8988T (cell line): ENCODE results near the gene MAP1B.

Source experiments
- DNase-seq: peaks from one replicate; pipeline ENCODE4 v3.0.0; 2011

Gene MAP1B

DNA sequence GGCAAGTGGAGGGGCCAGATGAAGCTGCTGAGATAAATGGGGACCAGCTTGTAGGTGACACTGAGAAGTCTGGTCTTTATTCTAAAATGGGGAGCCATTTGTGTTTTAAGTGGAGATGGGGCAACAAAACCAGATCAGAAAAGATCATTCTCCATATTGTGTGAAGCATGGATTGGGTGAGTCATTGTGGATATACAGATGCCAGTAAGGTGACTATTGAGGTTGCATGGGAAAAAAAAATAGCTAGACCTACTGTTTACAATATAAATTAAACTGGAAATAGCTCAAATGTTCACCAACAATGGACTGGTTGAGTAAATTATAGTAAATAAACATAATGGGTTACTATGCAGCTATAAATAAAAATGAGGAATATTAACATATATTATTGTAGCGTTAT, 5.4 kb upstream of the MAP1B start:
- DNase-seq, result no peak

DNA sequence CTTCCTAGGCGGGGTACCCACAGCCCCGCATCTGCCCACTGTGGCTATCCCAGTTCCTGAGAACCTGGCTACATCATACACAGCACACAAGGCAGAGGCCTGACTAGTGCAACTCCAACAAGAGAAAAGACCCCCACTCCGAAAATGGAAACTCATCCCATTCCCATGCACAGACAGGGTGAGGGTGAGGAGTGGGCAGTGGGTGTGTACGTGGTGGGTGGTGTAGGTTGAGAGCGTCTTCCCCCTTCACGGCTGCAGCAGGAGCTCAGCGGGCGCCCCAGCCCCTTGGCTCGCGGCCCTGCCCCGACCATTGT, 501 bp upstream of the MAP1B start:
- DNase-seq, result no peak

DNA sequence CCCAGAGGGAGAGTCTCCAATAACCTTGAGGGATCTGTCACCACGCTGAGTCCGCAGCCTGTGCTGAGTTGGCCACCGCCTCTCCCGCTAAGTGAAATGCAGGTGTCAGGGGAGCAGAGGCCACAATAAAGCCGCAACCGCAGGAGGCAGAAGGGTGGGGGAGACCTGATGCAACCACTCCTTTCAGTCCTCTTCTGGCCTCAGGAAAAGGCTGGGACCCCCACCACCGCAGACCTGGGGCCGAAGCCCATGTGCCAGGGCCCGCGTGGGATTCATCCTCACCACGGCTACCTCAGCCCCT, 576 bp downstream of the MAP1B start:
- DNase-seq, result peak; percentile 38

DNA sequence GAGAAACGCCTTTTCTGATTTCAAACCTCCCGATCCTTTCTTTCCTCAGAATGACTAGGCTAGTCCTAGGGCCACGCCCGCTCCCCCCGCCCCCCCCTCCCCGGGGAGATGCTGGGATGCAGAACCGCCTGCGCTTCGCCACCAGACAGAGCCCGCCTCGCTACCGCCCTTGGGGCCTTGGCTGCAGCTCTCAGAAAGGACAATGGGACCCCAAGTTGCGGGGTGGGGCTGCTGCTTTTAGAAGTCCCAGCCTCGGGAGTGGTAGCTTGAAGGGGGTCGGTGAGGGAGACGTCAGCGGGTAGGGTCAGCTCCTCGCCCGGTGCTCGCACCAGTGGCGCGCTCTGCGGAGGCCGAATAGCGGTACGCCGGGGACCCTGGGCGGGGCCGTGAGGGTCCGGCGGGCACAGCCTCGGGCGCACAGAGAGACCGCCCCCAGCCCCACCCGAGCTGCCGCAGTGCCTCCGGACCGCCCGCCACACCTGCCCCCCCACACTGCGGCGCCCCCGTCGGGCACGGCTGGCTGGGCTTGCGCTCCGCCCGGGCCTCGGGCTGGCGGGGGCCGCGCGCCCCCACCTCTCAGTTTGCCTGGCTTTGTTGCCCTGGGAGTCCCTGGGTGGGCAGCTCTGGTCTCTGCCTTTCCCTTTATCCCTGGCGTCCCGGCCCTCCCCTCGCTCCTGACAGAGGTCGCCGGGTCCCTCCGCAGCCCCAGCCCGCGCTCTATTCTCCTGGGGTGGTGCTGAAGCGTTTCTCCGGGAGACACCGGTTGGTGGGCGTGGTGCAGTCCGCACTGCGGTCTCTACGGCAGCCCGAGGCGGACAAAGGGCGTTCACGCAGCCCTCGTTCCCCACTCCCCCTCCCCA, 1.2 kb downstream of the MAP1B start:
- peak; percentile 63 for DNase-seq

DNA sequence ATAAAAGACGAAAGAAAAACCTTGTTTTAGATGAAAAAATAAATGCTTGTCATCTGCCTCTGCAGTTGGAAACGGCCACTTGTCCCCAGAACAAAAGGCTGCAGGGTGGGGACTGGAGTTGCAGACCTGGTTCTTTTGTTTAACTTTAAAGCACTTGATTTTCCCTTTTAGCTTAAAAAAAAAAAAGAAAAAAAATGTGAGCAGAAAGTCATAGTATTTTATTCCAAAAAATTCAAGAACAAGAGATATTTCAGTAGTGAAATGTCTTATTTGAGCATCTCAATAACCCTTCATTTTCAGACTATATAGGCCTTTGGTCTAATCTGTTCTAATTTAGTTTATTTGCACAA, 1.8 kb downstream of the MAP1B start:
- no peak for DNase-seq

DNA sequence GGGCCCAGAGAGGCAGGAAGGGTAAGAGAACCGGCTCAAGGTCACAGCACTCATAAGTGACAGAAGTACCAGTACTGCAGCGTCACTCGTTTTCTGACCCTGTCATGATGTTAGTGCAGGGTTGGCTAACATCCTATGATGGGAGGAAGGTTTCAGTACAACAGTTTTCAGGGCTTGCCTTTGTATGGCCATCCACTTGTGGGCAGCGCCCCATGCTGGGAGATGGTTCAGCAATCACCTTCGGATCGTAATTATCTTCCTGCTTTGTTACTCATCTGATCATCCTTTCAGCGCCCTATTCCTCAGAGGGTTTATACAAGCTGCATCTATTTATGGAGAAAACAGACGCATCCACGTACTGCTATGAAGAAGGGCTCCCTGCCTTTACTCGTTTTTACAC, 2.4 kb downstream of the MAP1B start:
- DNase-seq, result no peak

DNA sequence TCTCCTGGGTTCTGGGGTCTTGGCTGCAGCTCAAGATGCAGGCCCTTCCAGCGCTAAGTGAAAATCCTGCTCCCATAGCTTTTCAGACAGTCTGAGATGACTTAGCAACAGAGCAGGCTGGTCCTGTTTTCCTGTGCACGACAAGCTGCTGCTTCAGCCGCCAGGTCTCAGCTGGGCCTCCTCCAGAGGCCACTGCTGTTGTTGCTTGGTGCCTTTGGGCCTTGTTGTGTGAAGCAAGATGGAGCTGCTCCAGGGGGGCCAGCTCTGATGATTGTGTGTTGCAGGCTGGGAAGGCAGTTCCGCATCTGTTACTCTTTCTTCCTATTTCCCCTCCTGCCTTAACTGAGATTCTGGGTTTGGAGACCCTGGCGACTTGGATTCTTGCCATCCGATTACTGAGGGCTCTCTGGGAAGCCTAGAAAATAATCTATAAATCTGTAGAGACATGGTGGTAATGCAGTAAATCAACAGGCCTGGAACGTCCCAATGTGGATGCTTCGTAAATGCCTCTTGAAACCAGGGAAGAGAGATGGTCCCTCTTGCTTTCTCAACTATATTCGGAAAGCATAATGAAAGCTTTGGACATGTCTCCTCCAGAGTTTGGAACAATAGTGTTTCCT, 3.2 kb downstream of the MAP1B start:
- no peak for DNase-seq

DNA sequence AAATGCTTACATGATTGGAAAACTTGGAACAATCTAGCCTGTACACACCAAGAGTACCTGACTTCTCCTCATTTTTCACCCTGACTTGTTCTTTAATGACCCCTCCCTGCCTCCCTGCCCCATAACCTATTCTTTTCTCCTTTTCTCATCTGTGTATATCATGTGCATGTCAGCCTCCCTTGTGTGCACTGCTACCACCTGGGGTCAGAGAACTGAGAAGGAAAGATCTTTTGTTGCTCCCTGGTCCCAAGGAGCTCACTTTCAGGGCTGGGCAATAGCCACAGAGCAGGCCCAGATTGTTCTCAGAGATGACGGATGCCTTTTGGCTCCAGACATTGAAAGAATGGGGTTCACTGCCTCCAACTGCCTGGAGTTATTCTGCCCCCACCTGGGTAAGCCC, 5.1 kb downstream of the MAP1B start:
- no peak for DNase-seq

DNA sequence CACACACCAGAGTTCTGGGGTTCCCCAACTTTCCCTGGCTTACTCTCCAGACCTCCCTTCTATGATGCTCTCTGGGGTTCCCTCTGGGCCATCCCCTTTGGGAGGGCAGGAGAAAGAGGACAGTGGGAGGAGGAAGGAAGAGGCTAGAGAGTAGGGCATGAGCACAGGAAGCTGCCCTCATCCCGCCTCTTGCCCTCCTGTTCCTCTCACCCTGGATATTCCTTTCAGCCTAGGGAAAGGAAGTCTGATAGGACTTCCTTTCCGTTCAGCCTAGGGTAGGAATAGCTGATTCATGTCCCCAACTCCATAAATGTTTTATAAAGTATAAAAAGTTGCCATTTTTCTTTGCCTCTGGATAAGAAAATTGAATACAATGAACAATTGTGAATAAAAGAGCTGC, 7.4 kb downstream of the MAP1B start:
- no peak for DNase-seq

DNA sequence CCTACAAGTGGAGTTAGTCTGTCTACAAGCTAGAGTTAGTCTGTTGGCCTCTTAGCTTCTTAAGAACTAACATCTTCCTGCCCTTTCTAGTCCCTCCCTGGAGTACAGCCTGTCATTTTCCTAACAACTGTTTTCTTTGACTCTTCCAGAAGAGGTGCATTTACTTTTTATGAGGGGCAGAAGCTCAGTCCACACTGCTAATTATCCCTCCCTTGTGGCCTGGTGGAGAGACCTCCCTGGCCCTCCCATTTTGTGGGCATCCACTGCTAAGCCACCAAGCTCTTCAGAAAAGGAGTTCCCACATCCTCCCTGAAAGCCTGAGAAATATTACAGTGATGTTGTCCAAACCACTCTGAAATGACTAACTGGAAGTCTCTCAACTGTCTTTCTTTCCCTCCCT, 8.0 kb downstream of the MAP1B start:
- DNase-seq, result no peak

DNA sequence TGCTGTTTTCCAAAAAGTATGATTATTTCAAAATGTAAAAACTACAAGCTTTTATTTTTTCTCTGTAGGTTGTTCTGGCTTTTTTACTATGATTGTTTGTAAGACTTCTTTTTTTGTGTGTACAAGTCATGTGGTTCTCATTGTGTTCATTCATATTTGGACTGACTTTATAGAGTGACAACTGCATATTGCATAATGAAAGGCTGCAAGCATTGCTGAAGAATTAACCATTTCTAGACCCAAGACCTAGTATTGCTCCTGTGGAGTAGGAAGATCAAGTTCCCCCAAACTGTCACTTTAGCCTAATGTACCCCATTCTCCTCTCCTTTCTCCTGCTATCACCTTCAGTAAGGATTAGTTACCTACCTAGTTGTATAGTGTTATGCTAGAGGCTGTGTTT, 10.0 kb downstream of the MAP1B start:
- no peak for DNase-seq

DNA sequence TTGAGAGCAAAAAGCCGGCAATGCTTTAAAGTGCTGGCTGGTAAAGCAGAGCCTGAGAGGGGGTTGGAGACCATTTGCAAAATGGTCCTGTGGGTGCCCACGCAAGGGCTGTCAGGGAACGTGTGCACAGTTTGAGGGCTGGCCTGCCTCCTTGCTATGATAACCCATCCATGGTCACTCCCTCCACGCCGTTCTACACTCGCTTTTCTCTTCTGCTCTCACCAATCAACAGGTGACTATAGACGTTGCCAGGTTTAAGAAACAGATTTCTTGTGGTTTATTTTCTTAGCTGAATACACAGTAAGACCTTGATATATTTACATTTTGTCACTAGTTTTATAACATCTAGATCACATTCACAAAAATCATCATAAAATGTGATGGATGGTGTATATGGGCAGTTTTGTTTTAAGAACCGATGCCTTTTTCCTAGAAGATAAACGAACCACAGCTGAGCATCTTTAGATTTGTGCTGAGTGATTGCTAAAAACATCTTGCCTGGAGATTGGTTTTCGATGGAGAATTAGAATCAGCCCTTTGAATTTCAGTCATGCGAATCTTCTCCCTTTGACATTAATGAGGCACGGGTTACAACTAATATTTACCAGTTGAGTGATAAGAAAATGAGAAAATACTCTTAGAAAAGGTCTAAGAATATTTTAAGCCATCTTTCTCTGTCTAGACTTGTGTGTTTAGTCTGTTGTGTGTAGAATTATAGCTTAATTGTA, 13.9 kb downstream of the MAP1B start:
- DNase-seq, result no peak

DNA sequence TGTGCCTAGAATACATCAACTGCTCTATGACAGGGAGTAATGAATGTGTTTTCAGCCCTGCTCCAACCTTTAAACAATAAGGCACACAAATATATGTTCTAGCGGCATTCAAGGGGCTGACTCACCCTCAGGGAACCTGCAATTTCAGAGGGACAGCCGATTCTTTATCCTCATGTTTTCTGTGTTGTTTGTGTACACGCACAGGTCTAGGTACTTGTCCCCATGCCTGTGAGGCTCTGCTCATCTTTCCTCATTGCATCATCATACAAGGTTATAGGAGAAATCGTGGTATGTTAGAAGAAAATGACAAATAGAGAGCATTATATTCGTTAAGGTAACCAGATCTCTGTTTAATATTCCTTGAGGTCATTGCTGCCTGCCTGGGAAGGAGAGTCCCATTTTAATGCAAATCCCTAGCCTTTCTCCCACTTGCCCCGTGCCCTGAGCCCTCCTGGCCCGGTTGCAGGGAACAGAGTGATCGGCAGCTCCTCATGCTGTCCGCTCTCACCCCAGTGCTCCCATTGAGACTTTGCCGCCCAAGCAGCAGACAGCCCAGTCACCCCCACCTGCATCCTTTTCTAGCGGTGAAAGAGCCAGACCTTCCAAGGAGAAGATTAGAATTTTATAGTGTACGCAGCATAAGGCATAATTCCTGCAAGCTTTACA, 14.6 kb downstream of the MAP1B start:
- DNase-seq, result no peak

DNA sequence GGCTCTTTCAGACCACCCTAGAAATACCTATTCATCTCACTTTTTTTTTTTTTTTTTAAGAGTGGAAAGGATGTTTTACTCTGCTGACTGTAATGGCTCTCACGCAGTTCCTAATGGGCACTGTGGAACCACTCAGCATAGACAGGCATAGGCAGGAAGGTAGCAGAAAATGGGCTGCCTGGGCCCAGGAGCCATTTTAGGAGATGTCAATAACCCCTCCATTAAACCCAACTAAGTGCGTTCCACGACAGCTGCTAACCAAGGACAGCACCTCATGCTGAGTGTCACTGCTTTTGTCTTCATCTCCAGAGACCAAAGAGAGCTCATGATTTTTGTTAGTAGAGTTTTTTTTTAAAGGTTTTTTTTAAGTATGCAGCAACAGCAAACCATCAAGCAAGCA, 15.3 kb downstream of the MAP1B start:
- DNase-seq, result no peak

DNA sequence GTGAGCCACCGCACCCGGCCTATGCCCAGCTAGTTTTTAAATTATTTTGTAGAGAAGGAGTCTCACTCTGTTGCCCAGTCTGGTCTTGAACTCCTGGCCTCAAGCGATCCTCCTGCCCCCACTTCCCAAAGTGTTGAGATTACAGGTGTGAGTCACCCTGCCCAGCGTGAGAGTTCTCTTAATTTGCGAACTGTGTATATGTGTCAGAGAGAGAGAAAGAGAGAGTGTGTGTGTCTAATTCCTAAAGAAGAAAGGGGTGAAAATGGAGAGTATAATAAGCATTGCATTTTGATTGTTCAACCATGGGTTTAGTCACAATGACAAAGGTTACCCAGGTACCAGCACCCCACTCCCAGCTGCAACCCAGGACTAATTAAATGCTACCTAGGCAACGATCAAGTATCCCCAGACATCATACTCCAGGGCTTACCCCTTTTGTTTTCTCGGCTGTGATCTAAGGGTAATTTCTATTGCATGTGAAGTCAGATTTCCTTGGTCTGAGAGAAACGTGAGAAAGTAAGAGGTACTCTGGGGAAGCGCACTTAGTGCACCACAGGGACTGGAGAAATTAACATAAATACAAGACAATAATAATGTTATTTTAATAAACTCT, 16.6 kb downstream of the MAP1B start:
- no peak for DNase-seq

DNA sequence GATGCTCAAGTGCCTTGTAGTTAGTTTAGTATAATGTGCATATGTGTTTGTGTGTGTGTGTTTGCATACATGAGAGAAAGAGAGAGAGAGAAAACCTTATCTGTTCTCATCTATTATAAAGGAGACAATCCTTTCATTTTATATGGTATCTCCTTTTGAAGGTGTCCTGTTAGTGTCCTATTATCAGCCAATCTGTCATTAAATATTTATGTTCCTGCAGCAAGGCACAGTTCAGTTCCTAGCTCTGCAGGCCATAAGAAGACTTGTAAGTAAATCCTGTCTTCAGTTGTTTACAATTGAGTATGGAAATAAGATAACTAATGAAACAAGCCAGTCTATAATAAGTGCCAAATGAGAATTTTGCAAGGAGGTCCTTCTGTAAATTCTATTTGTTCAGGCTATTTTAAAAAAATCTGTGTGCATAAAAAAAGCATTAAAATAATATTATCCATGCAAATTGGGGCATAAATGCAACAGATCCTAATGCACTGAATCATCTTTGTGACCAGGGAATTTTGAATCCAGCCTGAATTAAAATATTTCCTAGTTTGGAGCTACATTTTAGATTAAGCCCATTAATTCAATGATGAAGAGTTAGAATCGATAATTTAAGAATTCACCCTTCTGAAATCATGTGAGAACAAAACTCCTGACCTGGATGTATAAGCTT, 18.1 kb downstream of the MAP1B start:
- DNase-seq, result no peak

DNA sequence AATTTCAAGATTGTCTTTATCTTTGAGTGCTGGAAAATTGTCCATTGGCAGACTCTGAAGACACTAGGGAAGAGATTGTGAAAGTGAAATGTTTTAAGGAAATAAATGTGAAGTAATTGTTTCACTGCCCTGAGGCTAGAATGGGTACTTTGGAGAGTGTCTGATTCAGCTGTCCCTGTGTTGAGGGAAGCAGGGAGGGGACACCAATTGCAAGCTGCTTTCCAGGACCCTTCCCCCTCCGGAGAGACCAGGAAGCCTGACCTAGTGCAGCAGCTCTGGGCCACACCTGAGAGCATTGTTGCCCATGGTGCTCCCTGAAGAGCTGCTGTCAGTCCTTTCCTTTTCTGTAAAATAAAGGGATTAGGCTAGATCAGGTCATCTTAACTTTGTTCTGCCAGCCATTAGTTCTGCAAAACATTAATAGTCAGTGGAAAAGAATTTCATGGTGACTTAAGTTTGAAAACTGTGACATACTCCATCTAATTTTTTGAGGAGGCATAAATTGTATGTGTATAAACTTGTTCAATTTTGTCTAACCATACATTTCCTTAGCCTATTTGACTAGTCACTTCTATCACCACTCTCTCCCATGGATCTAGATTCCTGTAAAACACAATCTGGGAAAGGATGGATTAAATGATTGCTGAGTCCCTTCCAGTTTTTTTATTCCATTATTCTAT, 18.8 kb downstream of the MAP1B start:
- DNase-seq, result no peak

DNA sequence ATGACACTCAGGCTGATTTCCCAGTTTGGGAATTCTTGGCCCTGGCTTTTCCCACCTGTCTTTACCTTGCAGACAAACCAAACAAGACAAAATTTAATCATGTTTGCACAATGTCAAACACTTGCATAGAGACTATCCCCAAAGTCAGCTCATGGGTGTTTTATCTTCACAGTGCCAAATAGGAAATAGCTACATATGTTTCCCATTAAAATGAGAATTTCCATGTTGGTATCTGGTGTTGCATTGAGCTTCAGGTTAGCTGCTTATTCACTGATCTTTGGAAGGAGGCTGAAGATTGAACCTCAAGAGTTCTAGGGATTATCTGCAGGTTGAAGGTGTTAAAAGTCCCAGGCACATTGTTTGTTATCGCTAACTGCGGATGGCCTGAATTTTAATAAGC, 19.5 kb downstream of the MAP1B start:
- no peak for DNase-seq

DNA sequence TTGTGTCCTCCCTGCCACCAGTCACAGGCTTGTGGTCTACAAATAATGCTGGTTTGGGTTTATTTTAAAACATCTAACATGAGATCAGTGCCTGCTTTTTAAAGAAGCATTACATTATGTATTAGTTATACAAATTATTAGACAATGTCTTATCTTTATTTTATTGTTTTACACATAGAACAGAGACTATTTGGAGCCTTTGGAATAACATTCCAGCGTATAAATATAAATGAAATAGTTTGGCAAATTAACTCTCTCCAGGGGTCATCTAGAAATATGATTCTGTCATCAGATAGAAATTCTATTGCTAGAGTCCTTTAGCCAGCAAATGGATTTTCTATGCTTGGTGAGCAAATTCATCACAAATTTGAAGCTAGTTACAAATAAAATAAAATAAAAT, 22.4 kb downstream of the MAP1B start:
- no peak for DNase-seq

DNA sequence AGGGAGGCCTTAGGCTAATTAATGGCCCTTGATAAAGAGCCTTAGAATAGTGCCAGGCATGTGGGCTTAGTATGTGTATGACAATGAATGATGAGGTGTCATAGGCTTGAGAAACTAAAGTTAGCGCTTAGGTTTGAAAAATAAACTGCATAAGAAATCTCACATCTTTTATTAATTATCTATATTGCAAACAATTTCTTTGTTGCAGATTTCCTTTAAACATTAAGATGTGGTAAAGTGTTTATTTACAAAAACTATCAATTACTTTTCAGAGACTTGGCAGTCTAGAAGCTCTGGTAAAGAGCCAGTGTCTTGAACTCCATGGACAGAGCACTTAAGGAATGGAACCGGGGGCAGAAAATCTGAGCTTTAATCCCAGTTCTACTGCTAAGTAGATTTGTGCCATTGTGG, 23.1 kb downstream of the MAP1B start:
- no peak for DNase-seq

DNA sequence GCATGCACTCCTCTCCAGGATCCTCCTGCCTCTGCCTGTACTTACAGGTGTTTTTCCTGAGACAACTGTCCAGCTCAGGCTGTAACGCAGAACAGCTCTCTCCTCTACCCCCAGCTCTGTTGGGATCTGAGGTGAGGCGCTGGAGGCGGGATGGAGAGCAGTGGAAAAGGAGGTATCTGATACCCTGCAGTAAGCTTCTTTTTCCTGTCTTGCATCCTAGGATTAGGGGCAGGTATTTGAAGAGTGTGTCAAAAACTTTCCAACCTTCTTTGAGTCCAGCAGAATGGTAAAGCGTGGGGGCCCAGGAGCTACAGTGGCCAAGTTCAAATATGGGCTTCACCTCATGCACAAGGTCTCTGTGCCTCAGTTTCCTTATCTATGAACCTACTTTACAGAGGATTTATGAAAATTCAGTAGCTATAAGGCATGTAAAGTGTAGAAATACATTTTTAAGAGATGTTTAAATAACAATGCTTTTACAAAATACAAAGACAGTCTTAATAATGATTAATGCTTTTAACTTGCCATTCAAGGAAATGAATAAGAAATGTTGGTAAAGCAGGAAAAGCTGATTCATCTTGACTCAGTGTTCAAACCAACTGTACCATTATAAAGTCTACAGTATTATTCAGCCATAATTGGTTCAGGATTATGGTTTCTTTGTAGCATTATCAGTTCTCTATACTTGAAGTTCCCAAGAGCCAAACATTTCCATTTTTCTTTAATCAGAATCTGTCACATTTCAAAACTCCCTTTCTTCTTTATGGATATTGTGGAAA, 26.1 kb downstream of the MAP1B start:
- DNase-seq, result no peak
